ENCODE results near the gene RHOBTB1.
"Not testable (repeated sequence)": the region's sequence is repeated elsewhere in the genome, so short reads cannot be mapped to it uniquely, and the experiment has no call there.

RHOBTB1 gene

DNA sequence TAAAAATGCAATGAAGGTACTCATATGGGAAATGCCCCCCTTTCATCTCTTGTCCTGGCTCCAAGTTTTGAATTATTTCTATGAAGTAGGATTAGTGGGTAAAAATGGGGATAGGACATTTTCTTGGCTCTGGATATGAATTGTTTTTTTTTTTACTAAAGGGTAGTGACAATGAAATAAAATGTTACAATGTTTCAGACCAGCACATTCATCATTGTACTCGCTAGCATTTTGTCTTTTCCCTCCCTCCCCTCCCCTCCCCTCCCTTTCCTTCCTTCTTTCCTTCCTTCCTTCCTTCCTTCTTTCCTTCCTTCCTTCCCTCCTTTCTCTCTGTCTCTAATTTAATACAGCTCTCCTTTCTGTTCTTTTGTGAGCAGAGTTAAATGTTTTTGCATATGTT lies 101.3 kb downstream of the RHOBTB1 start:
- WGBS (ENCODE audit: extremely low coverage, insufficient coverage, insufficient read length): no CpG with 5 or more reads among the region's 1 CpG
- H3K27ac ChIP-seq (ENCODE audit: low read depth, low read length): no peak overlapping the region

DNA sequence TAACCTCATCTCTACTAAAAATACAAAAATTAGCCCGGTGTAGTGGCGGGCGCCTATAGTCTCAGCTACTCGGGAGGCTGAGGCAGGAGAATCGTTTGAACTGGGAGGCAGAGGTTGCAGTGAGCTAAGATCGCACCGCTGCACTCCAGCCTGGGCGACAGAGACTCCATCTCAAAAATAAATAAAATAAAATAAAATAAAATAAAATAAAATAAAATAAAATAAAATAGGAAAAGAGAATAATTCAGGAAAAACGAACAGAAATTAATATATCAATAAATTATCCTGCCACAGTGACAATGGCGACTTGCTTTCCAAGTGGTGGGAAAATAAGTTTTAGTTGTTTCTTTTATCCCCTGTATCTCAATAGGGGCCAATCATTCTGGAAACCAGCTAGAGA lies 102.8 kb downstream of the RHOBTB1 start:
- H3K14ac ChIP-seq (ENCODE audit: low read length); H2BK5ac ChIP-seq (ENCODE audit: low read depth, low read length, poor library complexity); H3K27ac ChIP-seq (ENCODE audit: low read depth, low read length); H3K23ac ChIP-seq (ENCODE audit: low read length); H2AK5ac ChIP-seq (ENCODE audit: low read length); H3K9me3 ChIP-seq (ENCODE audit: insufficient read depth, low read depth, low read length); H3K27me3 ChIP-seq (ENCODE audit: insufficient read depth, low read length); H3K79me2 ChIP-seq (ENCODE audit: control insufficient read depth, insufficient read depth, low read length, poor library complexity); H3K4ac ChIP-seq (ENCODE audit: low read depth, low read length); DNase-seq; H3K4me1 ChIP-seq (ENCODE audit: control insufficient read depth in 1 of 2, insufficient read depth in 2 of 2, low read length in 2 of 2); H3K4me2 ChIP-seq (ENCODE audit: low read length); H4K91ac ChIP-seq (ENCODE audit: low read depth, low read length); H4K12ac ChIP-seq (ENCODE audit: low read depth, low read length); H4K8ac ChIP-seq (ENCODE audit: low read depth, low read length); H2BK120ac ChIP-seq (ENCODE audit: insufficient read depth, low read length, poor library complexity); H2AFZ ChIP-seq (ENCODE audit: insufficient read depth, low read length, poor library complexity); H3K4me3 ChIP-seq (ENCODE audit: low read depth, low read length); H2BK12ac ChIP-seq (ENCODE audit: low read length); H3K18ac ChIP-seq (ENCODE audit: low read length); H3K9ac ChIP-seq (ENCODE audit: low read length); H3K36me3 ChIP-seq (ENCODE audit: control insufficient read depth in 1 of 2, insufficient read depth in 2 of 2, low read length in 2 of 2); H3K79me1 ChIP-seq (ENCODE audit: low read length): not testable (repeated sequence)
- no CpG with 5 or more reads among the region's 10 CpGs for WGBS (ENCODE audit: extremely low coverage, insufficient coverage, insufficient read length)

More for the DNA sequence above, 101.3 kb downstream of the RHOBTB1 start:
- Histone ChIP-seq H3K18ac (ENCODE audit: low read length) (no peak overlapping the region), H3K23ac (ENCODE audit: low read length) (no peak overlapping the region), H2BK12ac (ENCODE audit: low read length) (no peak overlapping the region), H3K4me1 (ENCODE audit: control insufficient read depth in 1 of 2, insufficient read depth in 2 of 2, low read length in 2 of 2) (peaks cover 0 to 4% of the 10 kb centered on the region in 2 experiments), H4K12ac (ENCODE audit: low read depth, low read length) (no peak overlapping the region), H3K9ac (ENCODE audit: low read length) (no peak overlapping the region), H2AK5ac (ENCODE audit: low read length) (no peak overlapping the region), H4K91ac (ENCODE audit: low read depth, low read length) (no peak overlapping the region), H3K4me2 (ENCODE audit: low read length) (no peak overlapping the region), H3K9me3 (ENCODE audit: insufficient read depth, low read depth, low read length) (no peaks in the 10 kb centered on the region), H2BK5ac (ENCODE audit: low read depth, low read length, poor library complexity) (no peak overlapping the region), H3K79me1 (ENCODE audit: low read length) (no peaks in the 10 kb centered on the region), H3K4me3 (ENCODE audit: low read depth, low read length) (no peak overlapping the region), H2BK120ac (ENCODE audit: insufficient read depth, low read length, poor library complexity) (no peak overlapping the region), H3K27me3 (ENCODE audit: insufficient read depth, low read length) (no peaks in the 10 kb centered on the region), H2AFZ (ENCODE audit: insufficient read depth, low read length, poor library complexity) (no peak overlapping the region), H3K14ac (ENCODE audit: low read length) (no peak overlapping the region), H4K8ac (ENCODE audit: low read depth, low read length) (no peak overlapping the region), H3K79me2 (ENCODE audit: control insufficient read depth, insufficient read depth, low read length, poor library complexity) (no peaks in the 10 kb centered on the region), H3K36me3 (ENCODE audit: control insufficient read depth in 1 of 2, insufficient read depth in 2 of 2, low read length in 2 of 2) (no peaks in the 10 kb centered on the region), H3K4ac (ENCODE audit: low read depth, low read length) (no peak overlapping the region)
- DNase-seq: no peak

DNA sequence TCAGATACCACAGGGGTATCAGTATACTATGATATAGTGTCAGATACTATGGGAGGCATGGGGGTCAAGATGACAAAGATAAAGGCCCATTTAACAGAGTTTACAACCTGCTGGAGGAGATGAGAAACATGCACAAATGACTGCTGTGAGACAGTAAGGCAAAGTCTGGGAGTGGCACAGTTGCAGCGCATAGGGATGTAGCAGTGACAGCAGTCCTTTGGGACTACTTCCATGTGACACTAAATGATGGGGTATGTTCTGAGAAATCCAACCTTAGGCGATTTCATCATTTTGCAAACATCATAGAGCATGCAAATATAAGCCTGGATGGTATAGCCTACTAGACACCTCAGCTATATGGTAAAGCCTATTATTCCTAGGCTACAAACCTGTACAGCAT lies 108.9 kb downstream of the RHOBTB1 start:
- H2AK5ac ChIP-seq (ENCODE audit: low read length): no peak overlapping the region
- H3K23ac ChIP-seq (ENCODE audit: low read length): no peak overlapping the region
- H3K9ac ChIP-seq (ENCODE audit: low read length): no peak overlapping the region
- no peak overlapping the region for H2BK12ac ChIP-seq (ENCODE audit: low read length)
- H2BK120ac ChIP-seq (ENCODE audit: insufficient read depth, low read length, poor library complexity): no peak overlapping the region
- no peaks in the 10 kb centered on the region for H3K4me1 ChIP-seq (ENCODE audit: control insufficient read depth in 1 of 2, insufficient read depth in 2 of 2, low read length in 2 of 2)
- no peak overlapping the region for H3K18ac ChIP-seq (ENCODE audit: low read length)
- H3K14ac ChIP-seq (ENCODE audit: low read length): no peak overlapping the region
- WGBS (ENCODE audit: extremely low coverage, insufficient coverage, insufficient read length): no CpG with 5 or more reads among the region's 2 CpGs
- no peak overlapping the region for H3K4me3 ChIP-seq (ENCODE audit: low read depth, low read length)
- H3K4me2 ChIP-seq (ENCODE audit: low read length): no peak overlapping the region
- H3K27me3 ChIP-seq (ENCODE audit: insufficient read depth, low read length): no peaks in the 10 kb centered on the region
- H4K12ac ChIP-seq (ENCODE audit: low read depth, low read length): no peak overlapping the region
- no peak overlapping the region for H2AFZ ChIP-seq (ENCODE audit: insufficient read depth, low read length, poor library complexity)
- no peaks in the 10 kb centered on the region for H3K9me3 ChIP-seq (ENCODE audit: insufficient read depth, low read depth, low read length)
- H3K4ac ChIP-seq (ENCODE audit: low read depth, low read length): no peak overlapping the region
- H4K8ac ChIP-seq (ENCODE audit: low read depth, low read length): no peak overlapping the region
- H3K27ac ChIP-seq (ENCODE audit: low read depth, low read length): no peak overlapping the region
- H3K79me2 ChIP-seq (ENCODE audit: control insufficient read depth, insufficient read depth, low read length, poor library complexity): no peaks in the 10 kb centered on the region
- no peak for DNase-seq
- no peak overlapping the region for H2BK5ac ChIP-seq (ENCODE audit: low read depth, low read length, poor library complexity)
- no peaks in the 10 kb centered on the region for H3K36me3 ChIP-seq (ENCODE audit: control insufficient read depth in 1 of 2, insufficient read depth in 2 of 2, low read length in 2 of 2)
- no peak overlapping the region for H4K91ac ChIP-seq (ENCODE audit: low read depth, low read length)
- no peaks in the 10 kb centered on the region for H3K79me1 ChIP-seq (ENCODE audit: low read length)

DNA sequence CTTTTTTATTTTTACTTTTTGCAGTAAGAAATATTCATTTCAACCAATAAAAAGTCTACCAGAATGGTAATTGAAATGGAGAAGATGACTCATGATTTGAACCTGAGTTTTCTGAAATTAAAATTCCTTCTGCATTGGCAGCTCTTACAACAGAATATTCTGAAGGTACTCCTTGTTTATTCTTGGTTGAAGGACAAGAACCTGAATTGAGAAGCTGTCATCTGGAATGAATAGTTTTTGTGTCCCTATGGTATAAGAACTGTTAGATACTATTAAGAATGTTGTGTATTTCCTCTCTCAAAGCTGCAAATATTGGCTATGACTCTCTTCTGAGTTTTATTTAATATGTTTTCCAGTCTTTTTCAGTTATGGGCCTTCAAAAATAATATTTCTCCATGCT lies 109.6 kb downstream of the RHOBTB1 start:
- Histone ChIP-seq H3K4me3 (ENCODE audit: low read depth, low read length) (no peak overlapping the region), H3K9me3 (ENCODE audit: insufficient read depth, low read depth, low read length) (no peaks in the 10 kb centered on the region), H3K14ac (ENCODE audit: low read length) (no peak overlapping the region), H3K18ac (ENCODE audit: low read length) (no peak overlapping the region), H2BK5ac (ENCODE audit: low read depth, low read length, poor library complexity) (no peak overlapping the region), H3K4me2 (ENCODE audit: low read length) (no peak overlapping the region), H3K4ac (ENCODE audit: low read depth, low read length) (no peak overlapping the region), H3K9ac (ENCODE audit: low read length) (no peak overlapping the region), H3K27me3 (ENCODE audit: insufficient read depth, low read length) (no peaks in the 10 kb centered on the region), H4K8ac (ENCODE audit: low read depth, low read length) (no peak overlapping the region), H3K79me2 (ENCODE audit: control insufficient read depth, insufficient read depth, low read length, poor library complexity) (no peaks in the 10 kb centered on the region), H3K36me3 (ENCODE audit: control insufficient read depth in 1 of 2, insufficient read depth in 2 of 2, low read length in 2 of 2) (no peaks in the 10 kb centered on the region), H3K79me1 (ENCODE audit: low read length) (no peaks in the 10 kb centered on the region), H3K23ac (ENCODE audit: low read length) (no peak overlapping the region), H3K27ac (ENCODE audit: low read depth, low read length) (no peak overlapping the region), H2AFZ (ENCODE audit: insufficient read depth, low read length, poor library complexity) (no peak overlapping the region), H3K4me1 (ENCODE audit: control insufficient read depth in 1 of 2, insufficient read depth in 2 of 2, low read length in 2 of 2) (no peaks in the 10 kb centered on the region), H4K91ac (ENCODE audit: low read depth, low read length) (no peak overlapping the region), H4K12ac (ENCODE audit: low read depth, low read length) (no peak overlapping the region), H2AK5ac (ENCODE audit: low read length) (no peak overlapping the region), H2BK12ac (ENCODE audit: low read length) (no peak overlapping the region), H2BK120ac (ENCODE audit: insufficient read depth, low read length, poor library complexity) (no peak overlapping the region)
- no peak for DNase-seq
